HEK293 (cell line): ENCODE results near the gene UHRF1.

ENCODE experiments used
- BCL11A ChIP-seq: fragments of 450-650 bp; formaldehyde crosslinking; IDR thresholded peaks from 2 replicates; pipeline ENCODE4 v1.5.1; 2016; ENCODE audit warnings: low read depth, missing biosample characterization, missing genetic modification characterization
- ZNF121 ChIP-seq: fragments of 450-650 bp; formaldehyde crosslinking; IDR thresholded peaks from 2 replicates; pipeline ENCODE4 v1.5.1; 2016; ENCODE audit warnings: missing biosample characterization, missing genetic modification characterization
- ZNF133 ChIP-seq: fragments of 450-650 bp; formaldehyde crosslinking; IDR thresholded peaks from 2 replicates; pipeline ENCODE4 v1.5.1; 2016; ENCODE audit warnings: missing biosample characterization, missing genetic modification characterization
- ZNF776 ChIP-seq: fragments of 450-650 bp; formaldehyde crosslinking; IDR thresholded peaks from 2 replicates; pipeline ENCODE4 v1.5.0; 2017; ENCODE audit warnings: missing biosample characterization, missing genetic modification characterization, borderline replicate concordance
- ZNF830 ChIP-seq: fragments of 450-650 bp; IDR thresholded peaks from 2 replicates; pipeline ENCODE4 v1.5.0; 2018; ENCODE audit warnings: missing biosample characterization, missing genetic modification characterization, low read depth, mild to moderate bottlenecking, moderate library complexity
- TF ChIP-seq, protein P1 (sequence below): fragments of 450-650 bp; formaldehyde crosslinking; IDR thresholded peaks from 2 replicates; pipeline ENCODE4 v1.5.1; 2016; ENCODE audit warnings: missing biosample characterization, missing genetic modification characterization, low read depth
- TF ChIP-seq, protein P2 (sequence below): fragments of 450-650 bp; formaldehyde crosslinking; IDR thresholded peaks from 2 replicates; pipeline ENCODE4 v1.5.1; 2016; ENCODE audit warnings: missing biosample characterization, missing genetic modification characterization
- TF ChIP-seq, protein P3 (sequence below): fragments of 450-650 bp; formaldehyde crosslinking; IDR thresholded peaks from 2 replicates; pipeline ENCODE4 v1.5.1; 2017; ENCODE audit warnings: missing biosample characterization, mild to moderate bottlenecking, missing genetic modification characterization, moderate library complexity
- TF ChIP-seq, protein P4 (sequence below): fragments of 450-650 bp; formaldehyde crosslinking; conservative IDR thresholded peaks from 2 replicates; pipeline ENCODE4 v1.5.1; 2016; ENCODE audit warnings: low read depth, missing biosample characterization, missing genetic modification characterization

DNA sequence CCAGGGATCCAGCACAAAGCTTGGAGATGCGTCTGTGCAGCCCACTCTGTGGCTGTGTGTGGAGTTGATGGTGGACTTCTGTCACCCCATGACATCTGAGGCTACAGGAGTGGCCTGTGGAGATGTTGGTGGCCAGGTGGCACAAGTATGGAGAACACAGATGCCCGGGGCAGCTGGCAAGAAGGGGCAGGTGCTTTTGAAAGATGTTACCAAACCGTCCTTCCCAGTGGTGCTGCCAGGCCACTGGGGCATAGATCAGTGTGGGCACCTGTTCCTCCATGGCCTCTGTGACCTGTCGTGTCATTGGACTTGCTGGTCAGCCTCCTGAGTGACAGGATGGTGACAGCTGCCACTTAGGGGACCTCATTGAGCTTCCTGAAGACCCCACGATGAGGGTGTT lies 95.8 kb downstream of the UHRF1 start:
- TF ChIP-seq, protein P1, sequence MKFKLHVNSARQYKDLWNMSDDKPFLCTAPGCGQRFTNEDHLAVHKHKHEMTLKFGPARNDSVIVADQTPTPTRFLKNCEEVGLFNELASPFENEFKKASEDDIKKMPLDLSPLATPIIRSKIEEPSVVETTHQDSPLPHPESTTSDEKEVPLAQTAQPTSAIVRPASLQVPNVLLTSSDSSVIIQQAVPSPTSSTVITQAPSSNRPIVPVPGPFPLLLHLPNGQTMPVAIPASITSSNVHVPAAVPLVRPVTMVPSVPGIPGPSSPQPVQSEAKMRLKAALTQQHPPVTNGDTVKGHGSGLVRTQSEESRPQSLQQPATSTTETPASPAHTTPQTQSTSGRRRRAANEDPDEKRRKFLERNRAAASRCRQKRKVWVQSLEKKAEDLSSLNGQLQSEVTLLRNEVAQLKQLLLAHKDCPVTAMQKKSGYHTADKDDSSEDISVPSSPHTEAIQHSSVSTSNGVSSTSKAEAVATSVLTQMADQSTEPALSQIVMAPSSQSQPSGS: no peak
- TF ChIP-seq, protein P2, sequence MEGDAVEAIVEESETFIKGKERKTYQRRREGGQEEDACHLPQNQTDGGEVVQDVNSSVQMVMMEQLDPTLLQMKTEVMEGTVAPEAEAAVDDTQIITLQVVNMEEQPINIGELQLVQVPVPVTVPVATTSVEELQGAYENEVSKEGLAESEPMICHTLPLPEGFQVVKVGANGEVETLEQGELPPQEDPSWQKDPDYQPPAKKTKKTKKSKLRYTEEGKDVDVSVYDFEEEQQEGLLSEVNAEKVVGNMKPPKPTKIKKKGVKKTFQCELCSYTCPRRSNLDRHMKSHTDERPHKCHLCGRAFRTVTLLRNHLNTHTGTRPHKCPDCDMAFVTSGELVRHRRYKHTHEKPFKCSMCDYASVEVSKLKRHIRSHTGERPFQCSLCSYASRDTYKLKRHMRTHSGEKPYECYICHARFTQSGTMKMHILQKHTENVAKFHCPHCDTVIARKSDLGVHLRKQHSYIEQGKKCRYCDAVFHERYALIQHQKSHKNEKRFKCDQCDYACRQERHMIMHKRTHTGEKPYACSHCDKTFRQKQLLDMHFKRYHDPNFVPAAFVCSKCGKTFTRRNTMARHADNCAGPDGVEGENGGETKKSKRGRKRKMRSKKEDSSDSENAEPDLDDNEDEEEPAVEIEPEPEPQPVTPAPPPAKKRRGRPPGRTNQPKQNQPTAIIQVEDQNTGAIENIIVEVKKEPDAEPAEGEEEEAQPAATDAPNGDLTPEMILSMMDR (tag by site-specific recombination): no peak
- TF ChIP-seq, protein P3, sequence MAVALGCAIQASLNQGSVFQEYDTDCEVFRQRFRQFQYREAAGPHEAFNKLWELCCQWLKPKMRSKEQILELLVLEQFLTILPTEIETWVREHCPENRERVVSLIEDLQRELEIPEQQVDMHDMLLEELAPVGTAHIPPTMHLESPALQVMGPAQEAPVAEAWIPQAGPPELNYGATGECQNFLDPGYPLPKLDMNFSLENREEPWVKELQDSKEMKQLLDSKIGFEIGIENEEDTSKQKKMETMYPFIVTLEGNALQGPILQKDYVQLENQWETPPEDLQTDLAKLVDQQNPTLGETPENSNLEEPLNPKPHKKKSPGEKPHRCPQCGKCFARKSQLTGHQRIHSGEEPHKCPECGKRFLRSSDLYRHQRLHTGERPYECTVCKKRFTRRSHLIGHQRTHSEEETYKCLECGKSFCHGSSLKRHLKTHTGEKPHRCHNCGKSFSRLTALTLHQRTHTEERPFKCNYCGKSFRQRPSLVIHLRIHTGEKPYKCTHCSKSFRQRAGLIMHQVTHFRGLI (tag by site-specific recombination): no peak
- TF ChIP-seq ZNF830: no peak
- no peak for TF ChIP-seq ZNF121 (tag by site-specific recombination)
- TF ChIP-seq, protein P4, sequence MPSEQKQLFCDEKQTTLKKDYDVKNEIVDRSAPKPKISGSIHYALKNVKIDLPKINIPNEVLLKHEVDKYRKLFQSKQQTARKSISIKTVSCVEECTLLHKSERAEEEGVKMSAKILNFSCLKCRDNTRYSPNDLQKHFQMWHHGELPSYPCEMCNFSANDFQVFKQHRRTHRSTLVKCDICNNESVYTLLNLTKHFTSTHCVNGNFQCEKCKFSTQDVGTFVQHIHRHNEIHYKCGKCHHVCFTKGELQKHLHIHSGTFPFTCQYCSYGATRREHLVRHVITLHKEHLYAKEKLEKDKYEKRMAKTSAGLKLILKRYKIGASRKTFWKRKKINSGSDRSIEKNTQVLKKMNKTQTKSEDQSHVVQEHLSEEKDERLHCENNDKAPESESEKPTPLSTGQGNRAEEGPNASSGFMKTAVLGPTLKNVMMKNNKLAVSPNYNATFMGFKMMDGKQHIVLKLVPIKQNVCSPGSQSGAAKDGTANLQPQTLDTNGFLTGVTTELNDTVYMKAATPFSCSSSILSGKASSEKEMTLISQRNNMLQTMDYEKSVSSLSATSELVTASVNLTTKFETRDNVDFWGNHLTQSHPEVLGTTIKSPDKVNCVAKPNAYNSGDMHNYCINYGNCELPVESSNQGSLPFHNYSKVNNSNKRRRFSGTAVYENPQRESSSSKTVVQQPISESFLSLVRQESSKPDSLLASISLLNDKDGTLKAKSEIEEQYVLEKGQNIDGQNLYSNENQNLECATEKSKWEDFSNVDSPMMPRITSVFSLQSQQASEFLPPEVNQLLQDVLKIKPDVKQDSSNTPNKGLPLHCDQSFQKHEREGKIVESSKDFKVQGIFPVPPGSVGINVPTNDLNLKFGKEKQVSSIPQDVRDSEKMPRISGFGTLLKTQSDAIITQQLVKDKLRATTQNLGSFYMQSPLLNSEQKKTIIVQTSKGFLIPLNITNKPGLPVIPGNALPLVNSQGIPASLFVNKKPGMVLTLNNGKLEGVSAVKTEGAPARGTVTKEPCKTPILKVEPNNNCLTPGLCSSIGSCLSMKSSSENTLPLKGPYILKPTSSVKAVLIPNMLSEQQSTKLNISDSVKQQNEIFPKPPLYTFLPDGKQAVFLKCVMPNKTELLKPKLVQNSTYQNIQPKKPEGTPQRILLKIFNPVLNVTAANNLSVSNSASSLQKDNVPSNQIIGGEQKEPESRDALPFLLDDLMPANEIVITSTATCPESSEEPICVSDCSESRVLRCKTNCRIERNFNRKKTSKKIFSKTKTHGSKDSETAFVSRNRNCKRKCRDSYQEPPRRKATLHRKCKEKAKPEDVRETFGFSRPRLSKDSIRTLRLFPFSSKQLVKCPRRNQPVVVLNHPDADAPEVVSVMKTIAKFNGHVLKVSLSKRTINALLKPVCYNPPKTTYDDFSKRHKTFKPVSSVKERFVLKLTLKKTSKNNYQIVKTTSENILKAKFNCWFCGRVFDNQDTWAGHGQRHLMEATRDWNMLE: no peak
- no peak for TF ChIP-seq ZNF133
- no peak for TF ChIP-seq BCL11A (tag by site-specific recombination)
- TF ChIP-seq ZNF776: no peak
